Measurements from ENCODE around the gene RAB40B. TPM values are rescaled to one million over a fixed set of nuclear protein-coding genes. Genes with fewer than 3 reads are reported as not detected.

The RAB40B gene
- total and polyA plus RNA-seq, 2 of the 13 experiments (the other 11 are each of a cell fraction or from before 2014, with no cell fraction given) = 6.2 to 6.5 TPM

DNA sequence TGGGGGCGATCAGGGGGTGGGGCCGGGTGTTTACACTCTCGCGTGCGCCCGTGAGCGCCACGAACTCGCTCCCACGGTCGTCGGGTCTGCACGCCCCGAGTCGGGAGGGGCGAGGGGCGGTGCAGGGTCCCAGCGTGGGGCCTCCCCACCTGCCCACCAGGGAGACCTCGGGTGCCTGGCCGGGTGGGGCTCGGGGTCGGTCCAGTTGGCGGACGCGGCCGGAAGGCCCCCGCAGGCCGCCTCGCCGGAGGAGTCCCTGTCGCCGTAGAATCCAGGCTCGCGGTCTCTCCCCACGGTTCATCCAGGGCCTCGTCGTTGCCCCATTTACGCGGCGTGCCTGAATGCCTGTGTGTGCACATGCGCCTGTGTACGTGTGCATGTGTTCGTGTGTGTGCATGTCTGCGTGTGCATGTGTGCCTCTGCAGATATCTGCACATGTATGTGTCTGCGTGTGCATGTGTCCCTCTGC is 510 bp upstream of the RAB40B start (continued):
- TF ChIP-seq, protein P1, sequence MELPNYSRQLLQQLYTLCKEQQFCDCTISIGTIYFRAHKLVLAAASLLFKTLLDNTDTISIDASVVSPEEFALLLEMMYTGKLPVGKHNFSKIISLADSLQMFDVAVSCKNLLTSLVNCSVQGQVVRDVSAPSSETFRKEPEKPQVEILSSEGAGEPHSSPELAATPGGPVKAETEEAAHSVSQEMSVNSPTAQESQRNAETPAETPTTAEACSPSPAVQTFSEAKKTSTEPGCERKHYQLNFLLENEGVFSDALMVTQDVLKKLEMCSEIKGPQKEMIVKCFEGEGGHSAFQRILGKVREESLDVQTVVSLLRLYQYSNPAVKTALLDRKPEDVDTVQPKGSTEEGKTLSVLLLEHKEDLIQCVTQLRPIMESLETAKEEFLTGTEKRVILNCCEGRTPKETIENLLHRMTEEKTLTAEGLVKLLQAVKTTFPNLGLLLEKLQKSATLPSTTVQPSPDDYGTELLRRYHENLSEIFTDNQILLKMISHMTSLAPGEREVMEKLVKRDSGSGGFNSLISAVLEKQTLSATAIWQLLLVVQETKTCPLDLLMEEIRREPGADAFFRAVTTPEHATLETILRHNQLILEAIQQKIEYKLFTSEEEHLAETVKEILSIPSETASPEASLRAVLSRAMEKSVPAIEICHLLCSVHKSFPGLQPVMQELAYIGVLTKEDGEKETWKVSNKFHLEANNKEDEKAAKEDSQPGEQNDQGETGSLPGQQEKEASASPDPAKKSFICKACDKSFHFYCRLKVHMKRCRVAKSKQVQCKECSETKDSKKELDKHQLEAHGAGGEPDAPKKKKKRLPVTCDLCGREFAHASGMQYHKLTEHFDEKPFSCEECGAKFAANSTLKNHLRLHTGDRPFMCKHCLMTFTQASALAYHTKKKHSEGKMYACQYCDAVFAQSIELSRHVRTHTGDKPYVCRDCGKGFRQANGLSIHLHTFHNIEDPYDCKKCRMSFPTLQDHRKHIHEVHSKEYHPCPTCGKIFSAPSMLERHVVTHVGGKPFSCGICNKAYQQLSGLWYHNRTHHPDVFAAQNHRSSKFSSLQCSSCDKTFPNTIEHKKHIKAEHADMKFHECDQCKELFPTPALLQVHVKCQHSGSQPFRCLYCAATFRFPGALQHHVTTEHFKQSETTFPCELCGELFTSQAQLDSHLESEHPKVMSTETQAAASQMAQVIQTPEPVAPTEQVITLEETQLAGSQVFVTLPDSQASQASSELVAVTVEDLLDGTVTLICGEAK (IDR thresholded peaks at IDR 0.05) = no peak
- TF ChIP-seq, protein P1 (CRISPR knock-in tag; IDR thresholded peaks at IDR 0.05) = peak; percentile 32; the same call in 1 of the 2 replicates
- TF ChIP-seq MYNN (CRISPR knock-in tag; IDR thresholded peaks at IDR 0.05; ENCODE audit: low read depth) = no peak
- no peak for TF ChIP-seq ZNF333 (CRISPR knock-in tag; IDR thresholded peaks at IDR 0.05; ENCODE audit: borderline replicate concordance)
- TF ChIP-seq ZNF777 (CRISPR knock-in tag; IDR thresholded peaks at IDR 0.05) = peak; percentile 44; the same call in 1 of the 2 replicates
- no peak for TF ChIP-seq TOE1 (CRISPR knock-in tag; IDR thresholded peaks at IDR 0.05)
- no peak for TF ChIP-seq PAWR (CRISPR knock-in tag; IDR thresholded peaks at IDR 0.05; ENCODE audit: borderline replicate concordance)
- no peak for TF ChIP-seq ARID2 (CRISPR knock-in tag; IDR thresholded peaks at IDR 0.05; ENCODE audit: borderline replicate concordance)
- TF ChIP-seq, protein P2, sequence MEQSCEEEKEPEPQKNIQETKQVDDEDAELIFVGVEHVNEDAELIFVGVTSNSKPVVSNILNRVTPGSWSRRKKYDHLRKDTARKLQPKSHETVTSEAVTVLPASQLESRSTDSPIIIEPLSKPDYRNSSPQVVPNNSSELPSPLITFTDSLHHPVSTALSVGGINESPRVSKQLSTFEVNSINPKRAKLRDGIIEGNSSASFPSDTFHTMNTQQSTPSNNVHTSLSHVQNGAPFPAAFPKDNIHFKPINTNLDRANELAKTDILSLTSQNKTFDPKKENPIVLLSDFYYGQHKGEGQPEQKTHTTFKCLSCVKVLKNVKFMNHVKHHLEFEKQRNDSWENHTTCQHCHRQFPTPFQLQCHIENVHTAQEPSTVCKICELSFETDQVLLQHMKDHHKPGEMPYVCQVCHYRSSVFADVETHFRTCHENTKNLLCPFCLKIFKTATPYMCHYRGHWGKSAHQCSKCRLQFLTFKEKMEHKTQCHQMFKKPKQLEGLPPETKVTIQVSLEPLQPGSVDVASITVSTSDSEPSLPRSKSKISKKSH (CRISPR knock-in tag; IDR thresholded peaks at IDR 0.05; ENCODE audit: borderline replicate concordance) = peak; percentile 60
- TF ChIP-seq ISL2 (CRISPR knock-in tag; IDR thresholded peaks at IDR 0.05) = no peak
- no peak for TF ChIP-seq ZNF510 (CRISPR knock-in tag; IDR thresholded peaks at IDR 0.05; ENCODE audit: low read depth)
- peak; percentile 51 for TF ChIP-seq RAD21 (CRISPR knock-in tag; IDR thresholded peaks at IDR 0.05)
- TF ChIP-seq EED (CRISPR knock-in tag; IDR thresholded peaks at IDR 0.05) = peak; percentile 87; the same call in 1 of the 2 replicates
- TF ChIP-seq, protein P3, sequence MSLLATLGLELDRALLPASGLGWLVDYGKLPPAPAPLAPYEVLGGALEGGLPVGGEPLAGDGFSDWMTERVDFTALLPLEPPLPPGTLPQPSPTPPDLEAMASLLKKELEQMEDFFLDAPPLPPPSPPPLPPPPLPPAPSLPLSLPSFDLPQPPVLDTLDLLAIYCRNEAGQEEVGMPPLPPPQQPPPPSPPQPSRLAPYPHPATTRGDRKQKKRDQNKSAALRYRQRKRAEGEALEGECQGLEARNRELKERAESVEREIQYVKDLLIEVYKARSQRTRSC (CRISPR knock-in tag; IDR thresholded peaks at IDR 0.05; ENCODE audit: low read depth) = no peak
- TF ChIP-seq, protein P4, sequence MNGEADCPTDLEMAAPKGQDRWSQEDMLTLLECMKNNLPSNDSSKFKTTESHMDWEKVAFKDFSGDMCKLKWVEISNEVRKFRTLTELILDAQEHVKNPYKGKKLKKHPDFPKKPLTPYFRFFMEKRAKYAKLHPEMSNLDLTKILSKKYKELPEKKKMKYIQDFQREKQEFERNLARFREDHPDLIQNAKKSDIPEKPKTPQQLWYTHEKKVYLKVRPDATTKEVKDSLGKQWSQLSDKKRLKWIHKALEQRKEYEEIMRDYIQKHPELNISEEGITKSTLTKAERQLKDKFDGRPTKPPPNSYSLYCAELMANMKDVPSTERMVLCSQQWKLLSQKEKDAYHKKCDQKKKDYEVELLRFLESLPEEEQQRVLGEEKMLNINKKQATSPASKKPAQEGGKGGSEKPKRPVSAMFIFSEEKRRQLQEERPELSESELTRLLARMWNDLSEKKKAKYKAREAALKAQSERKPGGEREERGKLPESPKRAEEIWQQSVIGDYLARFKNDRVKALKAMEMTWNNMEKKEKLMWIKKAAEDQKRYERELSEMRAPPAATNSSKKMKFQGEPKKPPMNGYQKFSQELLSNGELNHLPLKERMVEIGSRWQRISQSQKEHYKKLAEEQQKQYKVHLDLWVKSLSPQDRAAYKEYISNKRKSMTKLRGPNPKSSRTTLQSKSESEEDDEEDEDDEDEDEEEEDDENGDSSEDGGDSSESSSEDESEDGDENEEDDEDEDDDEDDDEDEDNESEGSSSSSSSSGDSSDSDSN (CRISPR knock-in tag; IDR thresholded peaks at IDR 0.05) = peak; percentile 46; the same call in 1 of the 2 replicates
- no peak for TF ChIP-seq ZSCAN20 (CRISPR knock-in tag; IDR thresholded peaks at IDR 0.05; ENCODE audit: borderline replicate concordance)
